GM12878 (cell line): ENCODE measurements around the gene RERE. TPM values are rescaled to one million over a fixed set of nuclear protein-coding genes. Genes with fewer than 3 reads are reported as not detected.

Source experiments
- ATAC-seq: fragments of 200-7000 bp; cut with Tn5 transposase; 3 replicates; pipeline ENCODE4 v1.9.1; 2020; ENCODE audit warnings: mild to moderate bottlenecking, moderate library complexity
- BruUV-seq: library from RNA; stranded (reverse); fragments of 400-500 nt; replicated peaks from 2 replicates; lab custom pipeline; 2021; lab: Mats Ljungman, UMichigan
- CTCF ChIA-PET: fragments of 300-600 bp; sonication (Branson Sonifier 250); formaldehyde crosslinking; extraction: SDS; loops from one replicate; lab custom pipeline; 2021; ENCODE audit warnings: inconsistent platforms; lab: Yijun Ruan, JAX
- POLR2A ChIA-PET: fragments of 350-600 bp; formaldehyde crosslinking; extraction: SDS; loops from one replicate; lab custom pipeline; 2021; ENCODE audit warnings: inconsistent platforms; lab: Charles Lee
- RAD21 ChIA-PET: fragments of 300-600 bp; sonication (Branson Sonifier 250); formaldehyde crosslinking; loops from one replicate; lab custom pipeline; 2023; ENCODE audit warnings: antibody characterized with exemption; ENCODE audit not compliant: unreplicated experiment; lab: Charles Lee
- SMC1A ChIA-PET: fragments of 300-600 bp; sonication (Branson Sonifier 250); formaldehyde crosslinking; loops from one replicate; lab custom pipeline; 2023; ENCODE audit not compliant: unreplicated experiment, uncharacterized antibody; lab: Charles Lee
- DNase-seq: peaks from one replicate; pipeline ENCODE4 v3.0.0-alpha.2; 2011; ENCODE audit warnings: low read depth, low spot score
- FAIRE-seq: peaks from 3 replicates; lab custom pipeline; 2011; peaks lifted over from hg19 to GRCh38; lab: Jason Lieb, UNC
- H2AFZ ChIP-seq: 2 replicates; pipeline ENCODE4 v1.6.0; 2011; ENCODE audit warnings: low read depth, low read length, control low read depth; ENCODE audit not compliant: control insufficient read depth
- H3K27ac ChIP-seq: 2 replicates; pipeline ENCODE4 v1.5.1; 2011; ENCODE audit warnings: control low read depth; ENCODE audit not compliant: control insufficient read depth, insufficient read depth
- H3K27me3 ChIP-seq, 2 experiments: replicated peaks in 1 of 2; 2 replicates each; pipeline versions ENCODE4 v1.6.0 to v1.6.1; 2011; ENCODE audit warnings: low read length in 1 of 2; ENCODE audit not compliant: control insufficient read depth in 2 of 2, insufficient read depth in 2 of 2
- H3K36me3 ChIP-seq, 2 experiments: 2 replicates each; pipeline ENCODE4 v1.5.1; 2011; ENCODE audit warnings: low read length in 1 of 2; ENCODE audit not compliant: control insufficient read depth in 2 of 2, insufficient read depth in 2 of 2
- H3K4me1 ChIP-seq: 2 replicates; pipeline ENCODE4 v1.6.1; 2011; ENCODE audit warnings: mild to moderate bottlenecking, low read length, moderate library complexity, mixed read lengths; ENCODE audit not compliant: control insufficient read depth, insufficient read depth
- H3K4me2 ChIP-seq: 2 replicates; pipeline ENCODE4 v1.6.0; 2011; ENCODE audit warnings: control low read depth; ENCODE audit not compliant: control insufficient read depth, insufficient read depth
- H3K4me3 ChIP-seq: fragments of 200-600 bp; sonication (generic); 2 replicates; pipeline ENCODE4 v1.5.1; 2016
- H3K79me2 ChIP-seq: 2 replicates; pipeline ENCODE4 v1.6.0; 2011; ENCODE audit warnings: low read length; ENCODE audit not compliant: control insufficient read depth, insufficient read depth
- H3K9ac ChIP-seq: 2 replicates; pipeline ENCODE4 v1.8.0; 2011; ENCODE audit warnings: low read length, control low read depth, mixed read lengths; ENCODE audit not compliant: control insufficient read depth, insufficient read depth
- H3K9me3 ChIP-seq: replicated peaks from 3 replicates; pipeline ENCODE4 v1.5.1; 2011; ENCODE audit warnings: mild to moderate bottlenecking, low read length; ENCODE audit not compliant: control insufficient read depth, insufficient read depth
- H4K20me1 ChIP-seq: 2 replicates; pipeline ENCODE4 v1.6.0; 2011; ENCODE audit not compliant: control insufficient read depth, insufficient read depth
- EP300 ChIP-seq, 2 experiments: fragments of 150-350 bp in 1 of 2; IDR thresholded peaks; 2 replicates each; pipeline ENCODE4 v1.6.1; 2011 to 2012; ENCODE audit warnings: low read depth in 2 of 2, low read length in 2 of 2, borderline replicate concordance in 1 of 2, improper control_type of control experiment in 1 of 2, inconsistent platforms in 1 of 2; ENCODE audit not compliant: control insufficient read depth in 1 of 2
- FOXM1 ChIP-seq: IDR thresholded peaks from 2 replicates; pipeline ENCODE4 v1.6.1; 2012; ENCODE audit warnings: low read depth, mild to moderate bottlenecking, inconsistent platforms, low read length, moderate library complexity
- whole genome bisulfite sequencing: methylation state at CpG from one replicate; pipeline ENCODE4 v1.1.6; 2016; ENCODE audit warnings: low lambda C conversion rate; ENCODE audit not compliant: insufficient replicate concordance, insufficient coverage; ENCODE audit errors: missing lambda C conversion rate; 5-methylcytosine and 5-hydroxymethylcytosine counted together
- in situ Hi-C: fragments of 300-500 bp; cut with MboI; formaldehyde crosslinking; loops from 9 replicates; pipeline ENCODE4 v1.14.3; 2018; ENCODE audit warnings: mixed read lengths
- intact Hi-C: fragments of 100-400 bp; cut with micrococcal nuclease; formaldehyde crosslinking; loops from one replicate; pipeline ENCODE4 v1.14.2; 2022; ENCODE audit not compliant: unreplicated experiment
- polyA plus RNA-seq, 11 experiments: library from polyadenylated mRNA; depleted of rRNA in 4 of 11; unstranded in 6 of 11; stranded (reverse) in 5 of 11; fragments of >200 nt; fragmentation: Nextera tagmentation in 4 of 11; fragmentation: Illumina TruSeq in 1 of 11; extraction: Ambion mirVana in 4 of 11; extraction: Trizol in 1 of 11; gene quantifications; 1 replicate in 1 of 11; 2 replicates in 10 of 11; pipeline versions ENCODE4 v1.2.1 to v1.2.3, GENCODE V29; 2011 to 2016; ENCODE audit warnings: inconsistent platforms in 2 of 11, missing spikeins in 2 of 11, low read depth in 1 of 11
- total RNA-seq, 4 experiments: library from RNA; depleted of rRNA in 3 of 4; stranded (reverse); fragments of >200 nt in 3 of 4; fragmentation: Illumina TruSeq in 1 of 4; extraction: Trizol in 1 of 4; gene quantifications; 2 replicates each; pipeline versions ENCODE4 v1.2.1 to v1.2.3, GENCODE V29; 2013 to 2021
- TF ChIP-seq, protein P1 (sequence below): fragments of 450-650 bp; IDR thresholded peaks from 2 replicates; pipeline ENCODE4 v1.6.1; 2017; ENCODE audit warnings: mild to moderate bottlenecking, moderate library complexity
- TF ChIP-seq, protein P2 (sequence below): IDR thresholded peaks from 2 replicates; pipeline ENCODE4 v1.6.1; 2012; ENCODE audit warnings: low read depth, low read length, improper control_type of control experiment

Gene RERE
- total and polyA plus RNA-seq, 10 of the 15 experiments (the other 5 are each of a cell fraction or from before 2014, with no cell fraction given): 5.2 to 60.5 (median 20.2) TPM

DNA sequence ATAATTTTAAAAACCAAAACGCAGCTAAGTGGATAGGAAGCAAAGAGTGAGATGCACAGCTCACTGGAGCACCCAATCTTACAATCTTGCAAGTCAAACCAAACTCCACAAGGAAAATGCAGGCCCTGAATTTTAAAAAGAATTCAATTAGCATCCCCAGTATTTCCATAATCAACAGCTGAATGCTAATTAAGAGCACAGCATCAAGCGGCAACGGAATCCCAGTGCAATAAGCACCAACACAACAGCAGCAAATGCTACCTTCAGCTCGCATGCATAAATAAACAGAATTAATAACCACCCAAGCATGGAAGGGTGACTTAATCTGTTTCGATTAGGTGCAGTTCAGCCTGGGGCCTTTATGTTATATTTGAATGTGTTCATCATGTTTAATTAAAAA lies 356.7 kb downstream of the RERE start (continued):
- TF ChIP-seq, protein P1, sequence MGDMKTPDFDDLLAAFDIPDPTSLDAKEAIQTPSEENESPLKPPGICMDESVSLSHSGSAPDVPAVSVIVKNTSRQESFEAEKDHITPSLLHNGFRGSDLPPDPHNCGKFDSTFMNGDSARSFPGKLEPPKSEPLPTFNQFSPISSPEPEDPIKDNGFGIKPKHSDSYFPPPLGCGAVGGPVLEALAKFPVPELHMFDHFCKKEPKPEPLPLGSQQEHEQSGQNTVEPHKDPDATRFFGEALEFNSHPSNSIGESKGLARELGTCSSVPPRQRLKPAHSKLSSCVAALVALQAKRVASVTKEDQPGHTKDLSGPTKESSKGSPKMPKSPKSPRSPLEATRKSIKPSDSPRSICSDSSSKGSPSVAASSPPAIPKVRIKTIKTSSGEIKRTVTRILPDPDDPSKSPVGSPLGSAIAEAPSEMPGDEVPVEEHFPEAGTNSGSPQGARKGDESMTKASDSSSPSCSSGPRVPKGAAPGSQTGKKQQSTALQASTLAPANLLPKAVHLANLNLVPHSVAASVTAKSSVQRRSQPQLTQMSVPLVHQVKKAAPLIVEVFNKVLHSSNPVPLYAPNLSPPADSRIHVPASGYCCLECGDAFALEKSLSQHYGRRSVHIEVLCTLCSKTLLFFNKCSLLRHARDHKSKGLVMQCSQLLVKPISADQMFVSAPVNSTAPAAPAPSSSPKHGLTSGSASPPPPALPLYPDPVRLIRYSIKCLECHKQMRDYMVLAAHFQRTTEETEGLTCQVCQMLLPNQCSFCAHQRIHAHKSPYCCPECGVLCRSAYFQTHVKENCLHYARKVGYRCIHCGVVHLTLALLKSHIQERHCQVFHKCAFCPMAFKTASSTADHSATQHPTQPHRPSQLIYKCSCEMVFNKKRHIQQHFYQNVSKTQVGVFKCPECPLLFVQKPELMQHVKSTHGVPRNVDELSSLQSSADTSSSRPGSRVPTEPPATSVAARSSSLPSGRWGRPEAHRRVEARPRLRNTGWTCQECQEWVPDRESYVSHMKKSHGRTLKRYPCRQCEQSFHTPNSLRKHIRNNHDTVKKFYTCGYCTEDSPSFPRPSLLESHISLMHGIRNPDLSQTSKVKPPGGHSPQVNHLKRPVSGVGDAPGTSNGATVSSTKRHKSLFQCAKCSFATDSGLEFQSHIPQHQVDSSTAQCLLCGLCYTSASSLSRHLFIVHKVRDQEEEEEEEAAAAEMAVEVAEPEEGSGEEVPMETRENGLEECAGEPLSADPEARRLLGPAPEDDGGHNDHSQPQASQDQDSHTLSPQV: no peak

DNA sequence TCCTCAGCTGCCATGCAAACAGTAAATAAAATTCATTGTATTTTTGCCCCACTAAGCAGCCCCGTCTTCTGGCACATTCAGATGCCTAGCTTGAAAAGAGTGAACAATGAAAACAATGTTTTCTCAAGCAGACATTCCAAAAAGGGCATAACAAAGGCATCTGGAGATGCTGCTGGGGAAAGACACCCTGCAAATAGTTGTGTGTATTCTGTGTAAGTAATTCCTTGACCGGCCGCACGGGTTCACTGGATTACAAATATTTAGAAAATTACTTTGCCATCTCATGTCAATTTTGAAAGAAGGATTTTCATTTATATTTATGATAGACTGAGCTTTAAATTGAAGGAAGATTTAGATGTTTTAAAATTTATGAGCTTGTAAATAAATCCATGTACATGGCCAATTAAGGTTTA lies 357.3 kb downstream of the RERE start:
- Histone ChIP-seq H3K9me3 (no peaks in the 10 kb centered on the region), H3K79me2 (no peaks in the 10 kb centered on the region), H3K4me2 (no peak overlapping the region), H3K4me1 (peaks cover 10% of the 10 kb centered on the region), H2AFZ (no peak overlapping the region), H3K36me3 (peaks cover 0 to 7% of the 10 kb centered on the region in 2 experiments; a peak in 3 of 4 replicates), H3K27ac (no peak overlapping the region), H4K20me1 (no peaks in the 10 kb centered on the region; the same call in 1 of the 2 replicates), H3K27me3 (no peaks in the 10 kb centered on the region), H3K9ac (no peak overlapping the region), H3K4me3 (no peak overlapping the region)
- BruUV-seq: no TSS peak
- SMC1A ChIA-PET: interaction anchor here (0.8 to 2.6 kb wide), 8 partner anchors 9 to 389 kb away, joined by 3 to 13 read pairs (median 5); no protein-coding TSS in a partner anchor
- POLR2A ChIA-PET: no interaction called here
- WGBS: 95% methylated on average over 4 of the region's 4 CpGs
- FAIRE-seq (no peak), DNase-seq (no peak), ATAC-seq (no peak)
- TF ChIP-seq, protein P1: no peak
- no peak for TF ChIP-seq FOXM1
- TF ChIP-seq EP300 (IDR thresholded peaks at IDR 0.05; ENCODE audit: borderline replicate concordance in 1 of 2, control insufficient read depth in 1 of 2, low read depth in 2 of 2, low read length in 2 of 2): no peak
- TF ChIP-seq, protein P2, sequence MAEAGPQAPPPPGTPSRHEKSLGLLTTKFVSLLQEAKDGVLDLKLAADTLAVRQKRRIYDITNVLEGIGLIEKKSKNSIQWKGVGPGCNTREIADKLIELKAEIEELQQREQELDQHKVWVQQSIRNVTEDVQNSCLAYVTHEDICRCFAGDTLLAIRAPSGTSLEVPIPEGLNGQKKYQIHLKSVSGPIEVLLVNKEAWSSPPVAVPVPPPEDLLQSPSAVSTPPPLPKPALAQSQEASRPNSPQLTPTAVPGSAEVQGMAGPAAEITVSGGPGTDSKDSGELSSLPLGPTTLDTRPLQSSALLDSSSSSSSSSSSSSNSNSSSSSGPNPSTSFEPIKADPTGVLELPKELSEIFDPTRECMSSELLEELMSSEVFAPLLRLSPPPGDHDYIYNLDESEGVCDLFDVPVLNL: no peak
- RAD21 ChIA-PET: interaction anchor here (1.7 kb wide), 1 partner anchor 14 kb away, joined by 4 read pairs; no protein-coding TSS in a partner anchor
- CTCF ChIA-PET: interaction anchor here (0.9 to 1.4 kb wide), 4 partner anchors 9 to 40 kb away, joined by 3 to 4 read pairs (median 3); no protein-coding TSS in a partner anchor
- in situ Hi-C loops: no loop called here
- intact Hi-C loops: no loop called here
